Prostate gland (tissue), 2 donors: ENCODE results near the gene PHF11.

Experiments used
- POLR2A ChIP-seq: fragments of 450-650 bp; IDR thresholded peaks from one replicate; pipeline ENCODE4 v1.6.1; 2016; ENCODE audit warnings: antibody characterized with exemption, mild to moderate bottlenecking
- POLR2AphosphoS5 ChIP-seq: sonication (generic); formaldehyde crosslinking; IDR thresholded peaks from one replicate; pipeline ENCODE4 v1.6.1; 2017; ENCODE audit warnings: antibody characterized with exemption
- TF ChIP-seq, protein P1 (sequence below), 4 experiments: fragments of 200-600 bp in 2 of 4; fragments of 450-650 bp in 2 of 4; sonication (generic) in 2 of 4; IDR thresholded peaks; 1 replicate in 3 of 4; 2 replicates in 1 of 4; pipeline ENCODE4 v1.5.1; 2016 to 2019; ENCODE audit warnings: antibody characterized with exemption in 4 of 4, mild to moderate bottlenecking in 2 of 4, moderate library complexity in 2 of 4

DNA sequence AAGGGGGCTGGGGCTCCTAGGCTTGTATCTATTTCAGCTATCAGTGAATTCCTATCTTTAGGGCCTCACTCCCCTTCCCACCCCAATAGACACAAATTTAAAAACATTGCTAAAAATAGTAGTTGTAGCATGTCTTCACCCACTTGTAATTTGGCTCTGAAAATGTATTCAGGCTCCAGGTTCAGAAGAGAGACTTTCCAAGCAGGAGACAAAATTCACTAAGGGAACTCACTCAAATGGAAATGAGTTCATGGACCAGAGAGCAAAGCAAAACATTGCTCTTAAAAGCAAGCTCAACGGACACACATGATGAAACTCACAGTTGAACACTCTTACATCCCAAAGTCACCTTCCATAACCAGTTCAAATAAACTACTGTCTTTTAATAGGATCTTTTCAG lies 36.8 kb downstream of the PHF11 start:
- TF ChIP-seq, protein P1, sequence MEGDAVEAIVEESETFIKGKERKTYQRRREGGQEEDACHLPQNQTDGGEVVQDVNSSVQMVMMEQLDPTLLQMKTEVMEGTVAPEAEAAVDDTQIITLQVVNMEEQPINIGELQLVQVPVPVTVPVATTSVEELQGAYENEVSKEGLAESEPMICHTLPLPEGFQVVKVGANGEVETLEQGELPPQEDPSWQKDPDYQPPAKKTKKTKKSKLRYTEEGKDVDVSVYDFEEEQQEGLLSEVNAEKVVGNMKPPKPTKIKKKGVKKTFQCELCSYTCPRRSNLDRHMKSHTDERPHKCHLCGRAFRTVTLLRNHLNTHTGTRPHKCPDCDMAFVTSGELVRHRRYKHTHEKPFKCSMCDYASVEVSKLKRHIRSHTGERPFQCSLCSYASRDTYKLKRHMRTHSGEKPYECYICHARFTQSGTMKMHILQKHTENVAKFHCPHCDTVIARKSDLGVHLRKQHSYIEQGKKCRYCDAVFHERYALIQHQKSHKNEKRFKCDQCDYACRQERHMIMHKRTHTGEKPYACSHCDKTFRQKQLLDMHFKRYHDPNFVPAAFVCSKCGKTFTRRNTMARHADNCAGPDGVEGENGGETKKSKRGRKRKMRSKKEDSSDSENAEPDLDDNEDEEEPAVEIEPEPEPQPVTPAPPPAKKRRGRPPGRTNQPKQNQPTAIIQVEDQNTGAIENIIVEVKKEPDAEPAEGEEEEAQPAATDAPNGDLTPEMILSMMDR (IDR thresholded peaks at IDR 0.05): no peak
- TF ChIP-seq POLR2A (no peak), POLR2AphosphoS5 (no peak)
